HG03064 (cell line): ENCODE data around the gene ORM2.
"Not testable (repeated sequence)": the region's sequence is repeated elsewhere in the genome, so short reads cannot be mapped to it uniquely, and the experiment has no call there.

Experiments
- ATAC-seq: cut with Tn5 transposase; IDR thresholded peaks from one replicate; pipeline ENCODE4 v1.9.1; 2021; ENCODE audit warnings: low read depth; ENCODE audit not compliant: unreplicated experiment

Gene ORM2

DNA sequence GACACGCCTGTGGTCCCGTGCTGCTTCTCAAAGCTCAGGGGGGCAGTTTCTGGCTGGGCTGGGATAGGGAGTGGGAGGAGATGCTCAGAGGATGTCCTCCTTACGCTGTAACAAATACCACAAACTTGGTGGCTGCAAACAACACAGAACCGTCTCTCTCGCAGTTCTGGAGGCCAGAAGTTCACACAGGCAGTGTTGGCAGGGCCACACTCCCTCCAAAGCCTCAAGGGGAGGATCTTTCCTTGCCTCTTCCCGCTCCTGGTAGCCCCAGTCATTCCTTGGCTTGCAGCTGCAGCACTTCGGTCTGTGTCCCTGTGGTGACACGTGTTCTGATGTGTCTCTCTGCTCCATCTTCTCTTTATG, 17.2 kb upstream of the ORM2 start:
- ATAC-seq, result no peak

DNA sequence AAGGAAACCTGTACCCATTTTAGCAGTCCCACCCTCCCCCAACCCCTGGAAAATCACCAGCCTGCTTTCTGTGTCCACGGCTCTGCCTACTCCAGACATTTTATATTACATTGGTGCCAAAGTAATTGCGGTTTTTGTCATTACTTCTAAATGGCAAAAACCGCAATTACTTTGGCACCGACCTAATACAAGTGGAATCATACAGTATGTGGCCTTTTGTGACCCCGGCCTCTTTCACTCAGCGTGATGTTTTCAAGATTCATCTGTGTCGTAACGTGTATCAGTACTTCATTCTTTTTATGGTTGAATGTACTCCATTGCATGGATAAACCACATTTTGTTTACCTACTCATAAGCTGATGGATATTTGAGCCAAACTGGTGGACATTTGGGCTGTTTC, 16.5 kb upstream of the ORM2 start:
- ATAC-seq, result no peak

GRCh38 chr9:114314256-114314867, 15.3 kb upstream of the ORM2 start:
- ATAC-seq, result no peak

DNA sequence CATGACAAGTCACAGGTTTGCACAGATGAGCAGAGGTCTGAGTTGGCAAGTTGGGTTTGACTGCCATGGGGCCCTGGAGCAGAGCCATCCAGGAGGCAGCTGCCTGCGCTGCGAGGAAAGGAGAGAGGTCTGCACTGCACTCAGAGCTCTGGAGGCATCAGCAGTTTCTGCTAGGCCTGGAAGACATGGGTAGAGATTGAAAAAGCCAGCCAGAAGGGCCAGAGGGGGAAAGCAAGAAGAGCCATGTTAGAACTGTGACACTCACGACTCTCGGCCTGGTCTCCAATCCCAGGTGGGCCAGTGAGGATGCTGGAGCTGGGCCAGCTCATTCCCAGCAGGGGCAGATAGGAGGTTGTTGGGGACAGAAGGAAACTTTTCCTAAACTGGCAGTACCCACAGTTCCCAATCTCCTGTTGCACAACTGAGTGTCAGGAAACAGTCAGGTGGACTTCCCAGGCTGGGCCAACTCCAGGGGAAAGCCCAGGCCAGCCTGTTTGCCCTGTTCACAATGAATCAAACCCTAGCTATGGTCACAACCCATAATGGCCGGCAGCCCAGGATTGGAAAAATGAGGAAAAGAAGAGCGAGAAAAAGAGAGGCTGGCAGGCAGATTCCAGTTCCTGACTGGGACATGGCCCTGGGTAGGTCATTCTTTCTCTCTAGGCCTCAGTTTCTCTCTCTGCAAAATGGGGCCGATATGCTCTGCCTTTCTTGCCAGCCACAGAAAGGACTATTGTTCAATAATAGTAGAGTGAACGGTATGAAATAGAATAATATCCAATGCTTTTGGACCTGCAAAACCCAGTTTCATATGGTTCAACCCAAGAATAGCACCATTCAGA, 14.6 kb upstream of the ORM2 start:
- no peak for ATAC-seq

- ATAC-seq, result no peak
These were observed 13.8 kb upstream of the ORM2 start for GRCh38 chr9:114315723-114316363.

DNA sequence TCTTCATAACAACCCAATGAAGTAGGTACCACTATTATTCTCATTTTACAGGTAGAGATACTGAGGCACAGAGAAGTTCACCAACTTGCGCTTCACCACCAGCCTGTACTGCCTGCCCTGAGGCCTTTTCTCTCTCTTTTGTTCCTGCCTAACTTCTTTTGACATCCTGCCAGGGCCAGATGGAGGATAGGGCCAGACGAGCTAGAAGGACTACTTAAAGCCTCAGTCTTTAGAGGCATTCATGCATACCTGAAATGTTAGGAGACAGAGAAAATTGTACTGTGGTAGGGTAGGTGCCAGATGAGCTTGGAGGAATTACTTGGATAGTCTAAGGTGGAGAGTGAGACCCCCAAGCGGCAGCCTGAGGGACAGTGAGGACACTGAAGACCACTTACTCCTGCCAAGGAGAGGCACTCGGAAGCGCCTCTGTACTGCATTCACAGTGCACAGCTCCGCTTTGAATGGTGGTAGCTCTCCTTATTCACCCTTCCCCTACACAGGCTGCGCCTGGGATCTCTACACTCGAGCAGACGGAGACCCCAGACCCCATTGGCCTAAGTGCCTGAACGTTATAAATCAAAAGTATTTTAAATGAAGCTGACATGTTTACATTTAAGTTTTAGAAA, 13.0 kb upstream of the ORM2 start:
- no peak for ATAC-seq

- ATAC-seq, result no peak
These were observed 11.9 kb upstream of the ORM2 start for GRCh38 chr9:114317665-114318357.

DNA sequence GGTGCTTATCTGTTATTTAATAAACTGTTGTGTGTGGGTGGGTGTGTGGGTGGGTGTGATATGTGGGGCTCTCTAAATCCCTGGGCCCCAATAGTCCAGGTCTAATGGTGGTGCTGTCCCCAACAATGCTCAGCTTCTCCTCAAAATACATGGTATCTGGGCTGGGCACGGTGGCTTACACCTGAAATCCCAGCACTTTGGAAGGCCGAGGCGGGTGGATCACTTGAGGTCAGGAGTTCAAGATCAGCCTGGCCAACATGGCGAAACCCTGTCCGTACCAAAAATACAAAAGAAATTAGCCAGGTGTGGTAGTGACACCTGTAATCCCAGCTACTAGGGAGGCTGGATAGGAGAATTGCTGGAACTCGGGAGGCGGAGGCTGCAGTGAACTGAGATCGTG, 11.3 kb upstream of the ORM2 start:
- no peak for ATAC-seq

DNA sequence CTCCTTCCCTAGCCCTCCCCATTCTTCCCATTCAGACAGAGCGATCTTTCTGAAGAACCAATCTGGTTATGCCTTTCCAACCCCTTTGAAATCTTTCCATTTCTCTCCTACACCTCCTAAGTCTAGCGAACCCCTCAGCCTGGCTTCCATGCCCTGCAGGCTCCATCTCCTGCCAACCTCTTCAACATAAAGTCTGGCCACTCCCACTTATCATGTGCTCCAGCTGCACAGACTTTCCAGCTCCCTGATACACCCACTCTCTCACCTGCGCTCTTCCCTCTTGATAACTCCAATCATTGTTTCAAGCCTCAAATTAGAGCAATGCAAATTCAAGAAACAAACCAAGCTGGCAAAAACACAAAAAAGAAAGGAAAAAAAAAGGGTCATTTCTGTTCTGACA, 10.5 kb upstream of the ORM2 start:
- ATAC-seq, result no peak

- not testable (repeated sequence) for ATAC-seq
These were observed 9.0 kb upstream of the ORM2 start for GRCh38 chr9:114320710-114321109.

DNA sequence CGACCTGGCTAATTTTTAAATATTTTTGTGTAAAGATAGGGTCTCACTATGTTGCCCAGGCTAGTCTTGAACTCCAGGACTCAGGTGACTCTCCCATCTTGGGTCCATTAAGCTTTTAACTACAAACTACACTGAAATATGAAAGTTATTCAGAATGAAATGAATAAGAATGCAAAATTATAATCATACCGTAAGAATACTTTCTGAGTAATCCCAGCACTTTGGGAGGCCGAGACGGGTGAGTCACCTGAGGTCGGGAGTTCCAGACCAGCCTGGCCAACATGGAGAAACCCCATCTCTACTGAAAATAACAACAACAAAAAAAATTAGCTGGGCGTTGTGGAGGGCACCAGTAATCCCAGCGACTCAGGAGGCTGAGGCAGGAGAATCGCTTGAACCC, 7.9 kb upstream of the ORM2 start:
- ATAC-seq, result no peak

- not testable (repeated sequence) for ATAC-seq
These were observed 7.4 kb upstream of the ORM2 start for GRCh38 chr9:114322160-114322818.

DNA sequence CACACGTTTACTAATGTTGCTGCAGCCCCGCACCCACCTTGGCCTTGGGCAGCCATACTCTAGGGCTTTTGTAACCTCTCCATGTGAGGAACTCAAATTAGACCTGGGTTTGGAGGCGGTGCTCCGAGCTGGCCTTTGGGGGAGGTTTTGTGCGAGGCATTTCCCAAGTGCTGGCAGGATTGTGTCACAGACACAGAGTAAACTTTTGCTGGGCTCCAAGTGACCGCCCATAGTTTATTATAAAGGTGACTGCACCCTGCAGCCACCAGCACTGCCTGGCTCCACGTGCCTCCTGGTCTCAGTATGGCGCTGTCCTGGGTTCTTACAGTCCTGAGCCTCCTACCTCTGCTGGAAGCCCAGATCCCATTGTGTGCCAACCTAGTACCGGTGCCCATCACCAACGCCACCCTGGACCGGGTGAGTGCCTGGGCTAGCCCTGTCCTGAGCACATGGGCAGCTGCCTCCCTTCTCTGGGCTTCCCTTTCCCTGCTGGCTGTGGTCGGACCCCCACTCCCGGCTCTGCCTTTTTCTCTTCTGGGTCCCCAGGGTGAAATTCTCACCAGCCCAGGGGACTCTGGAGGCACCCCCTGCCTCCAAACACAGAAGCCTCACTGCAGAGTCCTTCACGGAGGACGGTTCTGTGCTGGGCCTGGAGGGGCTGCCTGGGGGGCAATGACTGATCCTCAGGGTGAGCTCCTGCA, 6.7 kb upstream of the ORM2 start, which contains the start of gene ORM1:
Gene ORM1 (plus strand): TSS at position 268 of the 701 bp plus-strand sequence. CDS start 36 bp downstream, at position 304.
- not testable (repeated sequence) for ATAC-seq

- ATAC-seq, result not testable (repeated sequence)
These were observed 5.8 kb upstream of the ORM2 start for GRCh38 chr9:114323849-114324248.

- ATAC-seq, result no peak
These were observed 5.2 kb upstream of the ORM2 start for GRCh38 chr9:114324492-114324891.

GRCh38 chr9:114324965-114325364, 4.7 kb upstream of the ORM2 start:
- not testable (repeated sequence) for ATAC-seq

- not testable (repeated sequence) for ATAC-seq
These were observed 3.9 kb upstream of the ORM2 start for GRCh38 chr9:114325684-114326254.

- ATAC-seq, result no peak
These were observed 1.9 kb upstream of the ORM2 start for GRCh38 chr9:114327749-114328148.

GRCh38 chr9:114328357-114328820, 1.3 kb upstream of the ORM2 start:
- ATAC-seq, result not testable (repeated sequence)
